ENCODE results near the gene PRKD1. TPM values are rescaled to one million over a fixed set of nuclear protein-coding genes. Genes with fewer than 3 reads are reported as not detected.
A peak's percentile ranks its signal among the peaks of the same experiment; 100 is the strongest.

PRKD1 gene
- total and polyA plus RNA-seq, 10 of the 15 experiments (the other 5 are each of a cell fraction or from before 2014, with no cell fraction given): 0.02 to 0.56 TPM; not detected in 8

GRCh38 chr14:29817767-29818405, 109.8 kb downstream of the PRKD1 start:
- BruUV-seq (replicated peaks): no TSS peak
- intact Hi-C loops (cut with micrococcal nuclease; ENCODE audit: unreplicated experiment): no loop called here
- TF ChIP-seq ZNF687 (IDR thresholded peaks at IDR 0.05): no peak
- no peak for TF ChIP-seq RAD51 (IDR thresholded peaks at IDR 0.05)
- no peak for TF ChIP-seq SKIL (IDR thresholded peaks at IDR 0.05; ENCODE audit: low read depth, poor library complexity, severe bottlenecking)
- TF ChIP-seq IKZF1 (conservative IDR thresholded peaks at IDR 0.05): no peak
- TF ChIP-seq REST (IDR thresholded peaks at IDR 0.05; ENCODE audit: low read depth, low read length): no peak
- no peak for TF ChIP-seq PKNOX1 (IDR thresholded peaks at IDR 0.05)
- TF ChIP-seq RBBP5 (conservative IDR thresholded peaks at IDR 0.05): no peak
- TF ChIP-seq NBN (IDR thresholded peaks at IDR 0.05): no peak
- no peak for TF ChIP-seq ETV6 (conservative IDR thresholded peaks at IDR 0.05 in 1 of 2, IDR thresholded peaks at IDR 0.05 in 1 of 2; ENCODE audit: borderline replicate concordance in 1 of 2, low read depth in 1 of 2)
- TF ChIP-seq E2F4 (IDR thresholded peaks at IDR 0.05; ENCODE audit: low read depth, low read length): no peak
- TF ChIP-seq CBX5 (IDR thresholded peaks at IDR 0.05; ENCODE audit: low read depth): no peak
- no peak for TF ChIP-seq RFX5 (IDR thresholded peaks at IDR 0.05; ENCODE audit: low read depth, low read length)

More at GRCh38 chr14:29817767-29818405, 109.8 kb downstream of the PRKD1 start:
- no peaks in the 10 kb centered on the region for H3K9me3 ChIP-seq (replicated peaks; ENCODE audit: control insufficient read depth, insufficient read depth, low read length)
- no peaks in the 10 kb centered on the region for H3K36me3 ChIP-seq (ENCODE audit: control insufficient read depth in 2 of 2, insufficient read depth in 2 of 2, low read length in 1 of 2)
- no peak overlapping the region for H3K4me2 ChIP-seq (ENCODE audit: control insufficient read depth, insufficient read depth)
- SMC1A ChIA-PET (ENCODE audit: uncharacterized antibody, unreplicated experiment): interaction anchor here (0.5 kb wide), 1 partner anchor 1159 kb away, joined by 3 read pairs; no protein-coding TSS in a partner anchor
- H4K20me1 ChIP-seq (ENCODE audit: control insufficient read depth, insufficient read depth): no peaks in the 10 kb centered on the region
- H3K27me3 ChIP-seq (replicated peaks in 1 of 2; ENCODE audit: control insufficient read depth in 2 of 2, insufficient read depth in 2 of 2, low read length in 1 of 2): no peaks in the 10 kb centered on the region
- no peak overlapping the region for H2AFZ ChIP-seq (ENCODE audit: control insufficient read depth, low read depth, low read length)
- POLR2A ChIA-PET: no interaction called here
- no peak overlapping the region for H3K9ac ChIP-seq (ENCODE audit: control insufficient read depth, insufficient read depth, low read length)
- H3K4me1 ChIP-seq (ENCODE audit: control insufficient read depth, insufficient read depth, low read length): no peaks in the 10 kb centered on the region
- RAD21 ChIA-PET (ENCODE audit: unreplicated experiment): no interaction called here
- no peak overlapping the region for H3K4me3 ChIP-seq
- DNase-seq (ENCODE audit: low read depth, low spot score): no peak
- no peaks in the 10 kb centered on the region for H3K79me2 ChIP-seq (ENCODE audit: control insufficient read depth, insufficient read depth, low read length)
- CTCF ChIA-PET: no interaction called here
- ATAC-seq: no peak
- peak; percentile 38 for FAIRE-seq
- H3K27ac ChIP-seq (ENCODE audit: control insufficient read depth, insufficient read depth): no peak overlapping the region
- in situ Hi-C loops (cut with MboI): no loop called here
